ENCODE results near the gene LRP6.

LRP6 gene

DNA sequence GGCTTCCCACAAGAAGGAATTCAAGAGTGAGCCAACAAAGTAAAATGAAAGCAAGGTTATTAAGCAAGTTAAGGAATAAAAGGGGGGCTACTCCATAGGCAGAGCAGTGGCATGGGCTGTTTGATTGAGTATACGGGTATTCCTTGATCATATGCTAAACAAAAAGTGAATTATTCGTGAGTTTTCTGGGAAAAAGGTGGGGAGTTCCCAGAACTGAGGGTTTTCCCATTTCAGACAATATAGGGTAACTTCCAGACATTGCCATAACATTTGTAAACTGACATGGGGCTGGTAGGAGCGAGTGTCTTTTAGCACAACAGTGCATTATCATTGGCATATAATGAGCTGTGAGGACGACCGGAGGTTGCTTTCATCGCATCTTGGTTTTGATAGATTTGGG, 198.1 kb downstream of the LRP6 start:
- DNase-seq: no peak

All from SHP77 (cell line).